SK-N-SH treated with all-trans-retinoic acid at 6 μM for 48 hours (cell line): ENCODE measurements around the gene EHHADH.

Experiments used
- ATAC-seq: fragments of 200-7000 bp; cut with Tn5 transposase; 3 replicates; pipeline ENCODE4 v1.9.1; 2020; ENCODE audit warnings: mild to moderate bottlenecking, moderate library complexity
- ARNTL ChIP-seq: fragments of 450-650 bp; formaldehyde crosslinking; IDR thresholded peaks from 2 replicates; pipeline ENCODE4 v1.5.0; 2020; ENCODE audit warnings: low read depth, mild to moderate bottlenecking, moderate library complexity, borderline replicate concordance
- BACH2 ChIP-seq: fragments of 250-450 bp; sonication (Bioruptor Pico); IDR thresholded peaks from 2 replicates; pipeline ENCODE4 v1.9.0; 2021; ENCODE audit warnings: mild to moderate bottlenecking, borderline replicate concordance
- CSDC2 ChIP-seq: fragments of 250-450 bp; sonication (Bioruptor Pico); IDR thresholded peaks from 2 replicates; pipeline ENCODE4 v1.5.0; 2020; ENCODE audit warnings: mild to moderate bottlenecking, moderate library complexity
- CSRNP3 ChIP-seq: fragments of 250-450 bp; sonication (Bioruptor Pico); IDR thresholded peaks from 2 replicates; pipeline ENCODE4 v1.5.1; 2021; ENCODE audit warnings: mild to moderate bottlenecking, moderate library complexity
- ESRRG ChIP-seq: fragments of 250-450 bp; sonication (Bioruptor Pico); IDR thresholded peaks from 2 replicates; pipeline ENCODE4 v1.6.1; 2021; ENCODE audit warnings: mild to moderate bottlenecking
- GLIS3 ChIP-seq: fragments of 250-450 bp; sonication (Bioruptor Pico); IDR thresholded peaks from 2 replicates; pipeline ENCODE4 v1.5.0; 2020; ENCODE audit warnings: mild to moderate bottlenecking, moderate library complexity
- OSR1 ChIP-seq: fragments of 250-450 bp; sonication (Bioruptor Pico); IDR thresholded peaks from 2 replicates; pipeline ENCODE4 v1.8.0; 2022; ENCODE audit warnings: moderate library complexity, mild to moderate bottlenecking, inconsistent platforms
- PPARA ChIP-seq: fragments of 250-450 bp; sonication (Bioruptor Pico); IDR thresholded peaks from 2 replicates; pipeline ENCODE4 v1.5.0; 2020; ENCODE audit warnings: mild to moderate bottlenecking, borderline replicate concordance
- RARB ChIP-seq: fragments of 250-450 bp; sonication (Bioruptor Pico); IDR thresholded peaks from 2 replicates; pipeline ENCODE4 v1.8.0; 2021; ENCODE audit warnings: mild to moderate bottlenecking, moderate library complexity
- SNAI2 ChIP-seq: fragments of 250-450 bp; sonication (Bioruptor Pico); IDR thresholded peaks from 2 replicates; pipeline ENCODE4 v1.5.0; 2020; ENCODE audit warnings: mild to moderate bottlenecking, moderate library complexity
- TCF4 ChIP-seq: fragments of 250-450 bp; sonication (Bioruptor Pico); IDR thresholded peaks from 2 replicates; pipeline ENCODE4 v1.8.0; 2021; ENCODE audit warnings: mild to moderate bottlenecking, moderate library complexity, borderline replicate concordance
- TOX ChIP-seq: fragments of 250-450 bp; sonication (Bioruptor Pico); IDR thresholded peaks from 2 replicates; pipeline ENCODE4 v1.8.0; 2021; ENCODE audit warnings: mild to moderate bottlenecking, moderate library complexity, borderline replicate concordance
- ZC3H10 ChIP-seq: fragments of 250-450 bp; sonication (Bioruptor Pico); IDR thresholded peaks from 2 replicates; pipeline ENCODE4 v1.5.1; 2021; ENCODE audit warnings: mild to moderate bottlenecking, moderate library complexity
- ZFP3 ChIP-seq: fragments of 250-450 bp; sonication (Bioruptor Pico); IDR thresholded peaks from 2 replicates; pipeline ENCODE4 v1.5.0; 2020; ENCODE audit warnings: mild to moderate bottlenecking, moderate library complexity
- ZFP30 ChIP-seq: fragments of 450-650 bp; formaldehyde crosslinking; IDR thresholded peaks from 2 replicates; pipeline ENCODE4 v1.5.0; 2022; ENCODE audit warnings: mild to moderate bottlenecking, moderate library complexity
- ZNF70 ChIP-seq: fragments of 450-650 bp; formaldehyde crosslinking; IDR thresholded peaks from 2 replicates; pipeline ENCODE4 v1.5.0; 2020; ENCODE audit warnings: mild to moderate bottlenecking, moderate library complexity
- ZNF8 ChIP-seq: fragments of 450-650 bp; formaldehyde crosslinking; IDR thresholded peaks from 2 replicates; pipeline ENCODE4 v1.5.0; 2020; ENCODE audit warnings: mild to moderate bottlenecking, moderate library complexity
- TF ChIP-seq, protein P1 (sequence below): fragments of 250-450 bp; sonication (Bioruptor Pico); IDR thresholded peaks from 2 replicates; pipeline ENCODE4 v1.5.0; 2020; ENCODE audit warnings: mild to moderate bottlenecking, moderate library complexity
- TF ChIP-seq, protein P2 (sequence below): fragments of 250-450 bp; sonication (Bioruptor Pico); IDR thresholded peaks from 2 replicates; pipeline ENCODE4 v1.5.1; 2020; ENCODE audit warnings: low read depth, mild to moderate bottlenecking, moderate library complexity
- TF ChIP-seq, protein P3 (sequence below): fragments of 250-450 bp; sonication (Bioruptor Pico); IDR thresholded peaks from 2 replicates; pipeline ENCODE4 v1.8.0; 2020; ENCODE audit warnings: mild to moderate bottlenecking, moderate library complexity, borderline replicate concordance

EHHADH gene

GRCh38 chr3:185153861-185154629 is 99.8 kb downstream of the EHHADH start:
- TF ChIP-seq ZFP30 (CRISPR knock-in tag) (no peak), ZFP3 (CRISPR knock-in tag) (no peak), CSDC2 (no peak), ARNTL (CRISPR knock-in tag) (no peak), ZNF8 (CRISPR knock-in tag) (no peak), ZC3H10 (CRISPR knock-in tag) (no peak)
- TF ChIP-seq, protein P1, sequence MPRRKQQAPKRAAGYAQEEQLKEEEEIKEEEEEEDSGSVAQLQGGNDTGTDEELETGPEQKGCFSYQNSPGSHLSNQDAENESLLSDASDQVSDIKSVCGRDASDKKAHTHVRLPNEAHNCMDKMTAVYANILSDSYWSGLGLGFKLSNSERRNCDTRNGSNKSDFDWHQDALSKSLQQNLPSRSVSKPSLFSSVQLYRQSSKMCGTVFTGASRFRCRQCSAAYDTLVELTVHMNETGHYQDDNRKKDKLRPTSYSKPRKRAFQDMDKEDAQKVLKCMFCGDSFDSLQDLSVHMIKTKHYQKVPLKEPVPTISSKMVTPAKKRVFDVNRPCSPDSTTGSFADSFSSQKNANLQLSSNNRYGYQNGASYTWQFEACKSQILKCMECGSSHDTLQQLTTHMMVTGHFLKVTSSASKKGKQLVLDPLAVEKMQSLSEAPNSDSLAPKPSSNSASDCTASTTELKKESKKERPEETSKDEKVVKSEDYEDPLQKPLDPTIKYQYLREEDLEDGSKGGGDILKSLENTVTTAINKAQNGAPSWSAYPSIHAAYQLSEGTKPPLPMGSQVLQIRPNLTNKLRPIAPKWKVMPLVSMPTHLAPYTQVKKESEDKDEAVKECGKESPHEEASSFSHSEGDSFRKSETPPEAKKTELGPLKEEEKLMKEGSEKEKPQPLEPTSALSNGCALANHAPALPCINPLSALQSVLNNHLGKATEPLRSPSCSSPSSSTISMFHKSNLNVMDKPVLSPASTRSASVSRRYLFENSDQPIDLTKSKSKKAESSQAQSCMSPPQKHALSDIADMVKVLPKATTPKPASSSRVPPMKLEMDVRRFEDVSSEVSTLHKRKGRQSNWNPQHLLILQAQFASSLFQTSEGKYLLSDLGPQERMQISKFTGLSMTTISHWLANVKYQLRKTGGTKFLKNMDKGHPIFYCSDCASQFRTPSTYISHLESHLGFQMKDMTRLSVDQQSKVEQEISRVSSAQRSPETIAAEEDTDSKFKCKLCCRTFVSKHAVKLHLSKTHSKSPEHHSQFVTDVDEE (CRISPR knock-in tag) = no peak
- ATAC-seq = no peak

GRCh38 chr3:185153171-185153771 is 100.6 kb downstream of the EHHADH start:
- ATAC-seq = peak; percentile 30
- TF ChIP-seq, protein P2, sequence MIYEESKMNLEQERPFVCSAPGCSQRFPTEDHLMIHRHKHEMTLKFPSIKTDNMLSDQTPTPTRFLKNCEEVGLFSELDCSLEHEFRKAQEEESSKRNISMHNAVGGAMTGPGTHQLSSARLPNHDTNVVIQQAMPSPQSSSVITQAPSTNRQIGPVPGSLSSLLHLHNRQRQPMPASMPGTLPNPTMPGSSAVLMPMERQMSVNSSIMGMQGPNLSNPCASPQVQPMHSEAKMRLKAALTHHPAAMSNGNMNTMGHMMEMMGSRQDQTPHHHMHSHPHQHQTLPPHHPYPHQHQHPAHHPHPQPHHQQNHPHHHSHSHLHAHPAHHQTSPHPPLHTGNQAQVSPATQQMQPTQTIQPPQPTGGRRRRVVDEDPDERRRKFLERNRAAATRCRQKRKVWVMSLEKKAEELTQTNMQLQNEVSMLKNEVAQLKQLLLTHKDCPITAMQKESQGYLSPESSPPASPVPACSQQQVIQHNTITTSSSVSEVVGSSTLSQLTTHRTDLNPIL (CRISPR knock-in tag) = no peak
- TF ChIP-seq ZNF70 = no peak
- TF ChIP-seq TOX (CRISPR knock-in tag) = no peak
- TF ChIP-seq ZFP3 (CRISPR knock-in tag) = no peak
- TF ChIP-seq CSRNP3 (CRISPR knock-in tag) = no peak
- TF ChIP-seq ESRRG = no peak
- TF ChIP-seq SNAI2 = no peak
- TF ChIP-seq, all 23 proteins: peak for 0

GRCh38 chr3:185152410-185153170 is 101.3 kb downstream of the EHHADH start, which contains the start of gene C3orf70:
Gene C3orf70 (minus strand): TSS chr3:185153060. CDS start chr3:185152823, 237 bp downstream.
- TF ChIP-seq, protein P1 (CRISPR knock-in tag) = no peak
- no peak for TF ChIP-seq PPARA (CRISPR knock-in tag)
- TF ChIP-seq ZNF70 = no peak
- TF ChIP-seq RARB (CRISPR knock-in tag) = no peak
- TF ChIP-seq, protein P3, sequence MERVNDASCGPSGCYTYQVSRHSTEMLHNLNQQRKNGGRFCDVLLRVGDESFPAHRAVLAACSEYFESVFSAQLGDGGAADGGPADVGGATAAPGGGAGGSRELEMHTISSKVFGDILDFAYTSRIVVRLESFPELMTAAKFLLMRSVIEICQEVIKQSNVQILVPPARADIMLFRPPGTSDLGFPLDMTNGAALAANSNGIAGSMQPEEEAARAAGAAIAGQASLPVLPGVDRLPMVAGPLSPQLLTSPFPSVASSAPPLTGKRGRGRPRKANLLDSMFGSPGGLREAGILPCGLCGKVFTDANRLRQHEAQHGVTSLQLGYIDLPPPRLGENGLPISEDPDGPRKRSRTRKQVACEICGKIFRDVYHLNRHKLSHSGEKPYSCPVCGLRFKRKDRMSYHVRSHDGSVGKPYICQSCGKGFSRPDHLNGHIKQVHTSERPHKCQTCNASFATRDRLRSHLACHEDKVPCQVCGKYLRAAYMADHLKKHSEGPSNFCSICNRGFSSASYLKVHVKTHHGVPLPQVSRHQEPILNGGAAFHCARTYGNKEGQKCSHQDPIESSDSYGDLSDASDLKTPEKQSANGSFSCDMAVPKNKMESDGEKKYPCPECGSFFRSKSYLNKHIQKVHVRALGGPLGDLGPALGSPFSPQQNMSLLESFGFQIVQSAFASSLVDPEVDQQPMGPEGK (CRISPR knock-in tag) = no peak
- TF ChIP-seq ZFP3 (CRISPR knock-in tag) = no peak
- TF ChIP-seq CSDC2 = no peak
- TF ChIP-seq ARNTL (CRISPR knock-in tag) = no peak
- no peak for TF ChIP-seq GLIS3 (CRISPR knock-in tag)
- no peak for TF ChIP-seq TCF4 (CRISPR knock-in tag)
- no peak for TF ChIP-seq OSR1 (CRISPR knock-in tag)
- TF ChIP-seq BACH2 (CRISPR knock-in tag) = no peak
- TF ChIP-seq ZC3H10 (CRISPR knock-in tag) = no peak
- ATAC-seq = peak; percentile 65
